Keratinocyte (primary cell): ENCODE measurements around the gene GREM1.

Experiments
- CTCF ChIP-seq, 3 experiments: IDR thresholded peaks in 1 of 3; conservative IDR thresholded peaks in 1 of 3; optimal IDR thresholded peaks in 1 of 3; 2 replicates in 2 of 3; 3 replicates in 1 of 3; pipeline versions ENCODE3 to v1.5.1; 2011; ENCODE audit warnings: low read length in 3 of 3, mild to moderate bottlenecking in 3 of 3, moderate library complexity in 2 of 3, control low read depth in 1 of 3, inconsistent platforms in 1 of 3; ENCODE audit not compliant: insufficient read depth in 2 of 3; ENCODE audit errors: extremely low read depth in 1 of 3
- EZH2 ChIP-seq: IDR thresholded peaks from one replicate; pipeline ENCODE4 v1.6.1; 2012; ENCODE audit warnings: inconsistent platforms, mild to moderate bottlenecking, low read length, moderate library complexity

DNA sequence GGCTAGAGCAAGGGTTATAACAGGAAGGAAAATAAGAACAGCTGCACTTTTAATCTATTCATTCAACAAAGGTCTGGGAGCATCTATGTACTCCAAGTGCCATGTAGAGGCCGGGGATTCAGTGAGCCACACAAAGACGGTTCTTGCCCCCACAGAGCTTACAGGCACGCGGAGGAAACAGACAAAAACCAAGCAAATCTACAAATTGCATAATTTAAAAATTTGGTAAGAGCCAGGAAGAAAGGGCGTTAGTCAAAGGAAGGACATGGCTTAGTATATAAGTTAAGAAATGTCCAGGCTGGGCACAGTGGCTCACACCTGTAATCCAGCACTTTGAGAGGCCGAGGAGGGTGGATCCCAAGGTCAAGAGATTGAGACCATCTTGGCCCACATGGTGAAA lies 10.4 kb upstream of the GREM1 start:
- TF ChIP-seq CTCF (optimal IDR thresholded peaks at IDR 0.05 in 1 of 3, IDR thresholded peaks at IDR 0.05 in 1 of 3, conservative IDR thresholded peaks at IDR 0.05 in 1 of 3; ENCODE audit: extremely low read depth in 1 of 3, insufficient read depth in 2 of 3, low read length in 3 of 3) (no peak), EZH2 (no peak)
